ENCODE measurements around the gene PHF21A.

The PHF21A gene

DNA sequence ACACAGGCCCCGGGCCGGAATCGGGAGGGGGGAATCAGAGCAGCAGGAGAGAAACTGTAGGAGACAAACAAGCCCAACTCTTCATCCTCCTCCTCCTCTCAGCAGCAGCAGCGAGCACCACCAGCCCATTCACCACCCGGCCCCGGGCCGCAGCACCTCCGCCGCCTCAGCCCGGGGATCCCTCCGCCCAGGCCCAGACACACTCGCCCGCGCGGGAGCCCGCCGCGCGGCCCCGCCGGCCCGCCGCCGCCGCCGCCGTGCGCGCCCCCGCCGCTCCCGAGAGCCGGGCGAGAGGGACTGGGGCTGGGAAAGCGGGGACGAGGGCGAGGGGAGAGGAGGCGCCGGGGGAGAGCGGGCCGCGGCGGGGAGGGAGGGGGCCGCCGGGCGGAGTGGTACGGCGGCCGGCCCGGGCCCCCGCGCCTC lies at the start of gene PHF21A:
PHF21A (minus strand) TSS at position 154 of the 423 bp plus-strand sequence. CDS start 37,235 bp downstream, outside the sequence.
- in situ Hi-C loops (cut with MboI; ENCODE audit: low sequenced_read_pairs): no loop called here

DNA sequence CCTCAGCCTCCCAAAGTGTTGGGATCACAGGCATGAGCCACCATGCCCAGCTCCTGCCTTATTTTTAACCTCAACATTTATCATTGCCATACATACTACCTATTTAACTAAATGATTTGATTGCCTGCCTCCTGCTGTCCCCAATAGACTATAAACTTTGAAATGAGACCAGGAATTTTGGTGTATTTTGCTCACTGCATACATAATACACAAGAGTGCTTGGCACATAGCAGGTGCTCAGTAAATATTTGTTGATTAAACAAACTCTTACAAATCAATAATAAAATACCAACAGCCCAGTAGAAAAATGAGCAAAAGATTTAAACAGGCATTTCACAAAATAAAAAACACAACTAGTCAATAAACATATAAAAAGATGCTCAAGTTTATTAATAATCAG lies 49.5 kb upstream of the PHF21A start:
- in situ Hi-C loops (cut with MboI; ENCODE audit: low sequenced_read_pairs): no loop called here

DNA sequence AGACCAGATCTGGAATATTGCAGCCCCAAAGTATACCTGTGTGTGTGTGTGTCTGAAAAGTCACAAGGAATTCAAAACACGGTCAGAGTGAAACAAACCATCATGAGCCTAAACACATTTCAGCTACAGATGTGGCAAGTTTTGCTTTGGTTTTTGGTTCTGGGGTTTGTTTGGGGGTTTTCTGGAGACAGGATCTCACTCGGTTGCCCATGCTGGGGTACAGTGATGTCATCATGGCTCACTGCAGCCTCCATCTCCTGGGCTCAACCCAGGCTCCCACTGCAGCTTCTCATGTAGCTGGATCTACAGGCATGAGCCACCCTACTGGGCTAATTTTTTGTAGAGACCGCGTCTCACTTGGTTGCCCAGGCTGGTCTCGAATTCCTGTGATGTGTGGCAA lies 41.4 kb upstream of the PHF21A start:
- in situ Hi-C loops (cut with MboI; ENCODE audit: low sequenced_read_pairs): no loop called here

DNA sequence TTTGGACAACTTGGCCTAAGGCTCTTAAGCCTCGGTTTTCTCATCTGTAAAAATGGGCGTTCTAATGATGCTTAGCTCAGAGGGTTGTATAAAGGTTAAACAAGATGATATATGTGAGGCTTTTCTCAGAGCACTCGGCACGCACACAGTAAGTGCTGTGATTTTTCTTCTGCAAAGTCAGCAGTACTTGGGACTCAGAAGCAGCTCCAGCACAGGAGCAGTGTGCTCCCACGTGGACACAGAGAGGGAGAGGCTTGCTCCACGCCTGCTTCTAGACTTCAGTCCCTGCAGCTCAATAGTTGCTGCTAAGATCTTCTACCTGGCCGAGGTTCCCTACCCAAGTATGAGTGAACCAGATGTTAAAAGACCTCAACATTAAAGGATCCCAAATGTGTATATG lies 39.9 kb upstream of the PHF21A start:
- in situ Hi-C loops (cut with MboI; ENCODE audit: low sequenced_read_pairs): no loop called here

DNA sequence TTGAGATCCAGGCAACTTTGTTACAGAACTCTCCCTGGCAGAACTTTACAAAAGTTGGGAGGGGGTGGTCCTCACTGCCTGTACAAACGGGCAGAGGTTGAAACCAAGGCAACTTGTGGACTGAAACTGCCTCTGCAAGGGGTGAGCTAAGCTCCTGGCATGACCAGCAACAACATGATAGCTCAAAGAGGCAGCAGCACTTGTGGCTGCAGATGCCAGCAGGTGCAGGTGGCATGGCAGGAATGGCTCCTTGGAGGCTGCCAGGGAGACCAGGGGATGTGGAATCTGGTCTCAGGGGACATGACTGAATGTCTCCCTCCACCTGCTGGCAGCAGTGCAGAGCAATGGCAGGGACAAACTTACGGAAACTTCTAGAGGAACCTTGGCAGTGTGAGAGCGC lies 38.8 kb upstream of the PHF21A start:
- in situ Hi-C loops (cut with MboI; ENCODE audit: low sequenced_read_pairs): no loop called here

DNA sequence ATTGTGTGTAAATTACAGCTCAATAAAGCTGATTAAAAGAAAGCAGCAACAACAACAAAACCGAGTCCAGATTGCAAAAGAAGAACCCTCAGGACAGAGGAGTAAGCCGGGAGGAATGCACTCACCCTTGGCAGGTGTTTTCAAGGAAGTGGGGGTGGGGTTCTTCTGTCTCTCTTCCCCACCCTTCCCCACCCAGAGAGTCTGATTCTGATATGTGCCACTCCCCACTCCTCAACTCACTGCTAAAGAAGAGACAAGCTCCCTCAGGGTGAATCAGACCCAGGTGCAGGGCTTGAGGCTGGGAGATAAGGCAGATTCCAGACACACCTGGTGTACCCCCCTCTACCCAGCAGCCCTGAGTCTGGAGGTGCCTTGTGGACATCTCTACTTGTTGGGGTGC lies 38.4 kb upstream of the PHF21A start:
- in situ Hi-C loops (cut with MboI; ENCODE audit: low sequenced_read_pairs): no loop called here

DNA sequence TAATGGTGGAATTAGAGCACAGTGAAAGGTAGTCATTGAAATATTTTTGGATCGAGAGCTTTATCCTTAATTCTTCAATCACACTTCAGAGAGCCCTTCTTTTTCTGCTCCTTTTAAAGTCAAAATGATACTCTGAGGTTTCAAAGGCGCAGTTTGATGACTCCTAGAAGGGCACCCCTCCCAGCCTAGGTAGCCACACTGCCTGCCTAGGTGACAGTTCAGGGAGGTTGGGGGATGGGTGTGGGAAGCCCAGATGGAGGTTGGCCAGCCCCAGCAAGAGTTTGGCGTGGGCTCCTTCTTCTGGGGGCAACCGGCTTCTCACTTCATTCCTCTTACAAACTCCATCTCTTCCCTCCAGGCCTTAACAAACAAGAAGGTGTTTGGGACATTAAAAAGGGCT lies 28.6 kb upstream of the PHF21A start:
- in situ Hi-C loops (cut with MboI; ENCODE audit: low sequenced_read_pairs): no loop called here

DNA sequence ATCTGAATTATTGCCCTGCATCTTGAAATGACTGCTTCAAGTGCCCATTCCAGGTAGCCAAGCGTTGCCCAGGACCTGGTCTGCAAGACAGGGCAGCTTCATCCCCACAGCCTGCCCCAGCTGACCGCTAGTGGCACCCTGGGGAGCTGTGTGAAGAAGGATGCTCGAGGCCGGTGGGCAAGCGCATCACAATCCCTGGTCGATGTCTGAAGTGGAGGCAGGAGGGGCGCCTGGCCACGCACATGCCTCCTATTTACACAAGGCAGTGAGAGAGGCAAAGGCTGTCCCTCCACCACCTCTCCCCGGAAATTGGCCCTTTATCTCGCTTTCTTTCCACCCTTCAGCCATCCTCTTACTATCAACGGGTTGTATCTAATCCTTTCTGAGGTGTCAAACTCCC lies 28.1 kb upstream of the PHF21A start:
- in situ Hi-C loops (cut with MboI; ENCODE audit: low sequenced_read_pairs): no loop called here

DNA sequence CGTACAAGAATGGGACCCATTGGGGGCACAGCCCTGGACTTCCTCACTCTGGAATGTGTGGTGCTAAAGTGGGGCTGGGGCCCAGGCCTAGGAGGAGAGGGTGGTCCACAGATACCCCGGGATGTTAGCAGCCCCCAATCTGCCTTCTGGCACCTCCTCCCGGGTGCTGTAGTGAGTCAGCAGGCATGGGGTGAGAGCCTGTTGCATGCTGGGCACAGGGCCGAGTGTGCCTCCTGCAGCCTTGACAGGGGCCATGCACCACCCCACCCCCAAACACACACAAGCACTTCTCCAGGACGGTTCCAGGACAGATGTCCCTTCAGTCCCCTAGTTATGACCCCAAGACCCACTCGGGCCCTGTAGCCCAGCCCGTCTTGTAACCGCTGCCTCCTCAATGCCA lies 23.5 kb upstream of the PHF21A start:
- in situ Hi-C loops (cut with MboI; ENCODE audit: low sequenced_read_pairs): no loop called here

DNA sequence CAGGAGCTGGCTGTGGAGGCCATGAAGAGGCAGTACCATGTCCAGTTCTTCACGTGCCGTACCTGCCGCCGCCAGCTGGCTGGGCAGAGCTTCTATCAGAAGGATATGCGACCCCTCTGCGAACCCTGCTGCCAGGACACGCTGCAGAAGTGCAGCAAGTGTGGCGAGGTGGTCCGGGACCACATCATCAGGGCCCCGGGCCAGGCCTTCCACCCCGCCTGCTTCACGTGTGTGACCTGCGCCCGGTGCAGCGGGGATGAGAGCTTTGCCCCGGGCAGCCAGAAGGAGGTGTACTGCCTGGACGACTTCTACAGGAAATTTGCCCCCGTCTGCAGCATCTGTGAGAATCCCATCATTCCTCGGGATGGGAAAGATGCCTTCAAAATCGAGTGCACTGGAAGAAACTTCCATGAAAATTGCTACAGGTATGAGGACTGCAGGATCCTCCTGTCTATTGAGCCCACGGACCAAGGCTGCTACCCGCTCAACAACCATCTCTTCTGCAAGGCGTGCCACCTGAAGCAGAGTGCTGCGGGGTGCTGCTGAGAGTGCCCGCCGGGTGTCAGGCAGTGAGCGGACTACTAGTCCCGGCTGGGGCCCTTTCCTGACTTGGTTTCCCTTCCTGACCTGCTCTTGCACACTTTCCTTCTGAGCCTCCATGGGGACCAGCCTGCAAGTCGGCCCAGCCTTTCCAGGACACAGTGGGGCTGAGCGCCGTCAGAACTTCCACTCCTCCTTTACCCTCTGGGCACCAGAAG lies 22.0 kb upstream of the PHF21A start:
- in situ Hi-C loops (cut with MboI; ENCODE audit: low sequenced_read_pairs): no loop called here

DNA sequence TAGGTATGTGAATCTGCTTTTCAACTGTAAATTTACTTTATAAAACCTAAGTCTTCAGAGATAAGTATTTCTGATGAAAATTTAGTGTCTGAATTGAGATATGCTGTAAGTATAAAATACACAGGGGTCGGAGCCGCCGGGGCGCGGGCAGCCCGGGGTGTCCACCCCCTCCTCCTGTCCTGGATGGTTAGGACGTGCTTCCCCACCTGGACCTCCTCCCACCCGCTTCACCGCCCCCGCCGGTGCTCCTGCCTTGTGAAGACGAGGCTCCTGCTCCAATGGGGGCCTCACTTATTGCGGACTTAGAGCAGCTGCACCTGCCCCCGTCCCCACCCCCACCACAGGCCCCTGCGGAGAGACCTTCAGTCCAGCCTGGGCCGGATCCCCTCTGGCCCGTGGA lies 21.3 kb upstream of the PHF21A start:
- in situ Hi-C loops (cut with MboI; ENCODE audit: low sequenced_read_pairs): no loop called here

DNA sequence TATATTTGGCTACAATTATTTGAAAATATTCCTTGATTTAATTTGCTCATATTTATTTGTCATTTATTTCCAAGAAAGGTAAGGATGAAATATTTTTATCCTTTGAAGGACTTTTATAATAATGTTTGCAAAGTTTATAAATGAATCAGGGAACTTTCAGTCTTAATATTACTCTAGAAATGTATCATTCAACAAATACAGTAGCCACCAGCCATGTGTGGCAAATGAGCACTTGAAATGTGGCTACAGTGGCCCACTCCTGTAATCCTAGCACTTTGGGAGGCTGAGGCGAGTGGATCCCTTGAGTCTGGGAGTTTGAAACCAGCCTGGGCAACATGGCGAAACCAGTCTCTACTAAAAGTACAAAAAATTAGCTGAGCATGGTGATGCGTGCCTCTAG lies 20.3 kb upstream of the PHF21A start:
- in situ Hi-C loops (cut with MboI; ENCODE audit: low sequenced_read_pairs): no loop called here

DNA sequence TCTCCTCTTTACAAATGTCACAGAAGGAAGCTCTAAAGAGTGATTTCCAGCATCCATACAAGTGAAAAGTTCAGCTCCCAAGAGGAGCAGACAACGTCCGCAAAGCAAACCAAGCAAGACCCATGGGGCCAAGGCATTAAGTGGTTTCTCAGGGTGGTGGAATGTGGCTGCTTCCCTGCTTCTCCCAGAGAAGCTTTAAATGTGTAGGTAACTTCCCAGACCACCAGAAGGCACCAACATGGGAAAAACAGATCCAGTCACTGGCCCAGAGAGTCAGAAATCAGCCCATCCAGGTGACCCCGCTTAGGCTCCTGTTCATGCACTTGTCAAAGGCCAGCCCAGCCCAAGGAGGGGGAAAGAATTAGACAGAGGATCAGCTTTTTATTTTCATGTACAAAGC lies 13.3 kb upstream of the PHF21A start:
- in situ Hi-C loops (cut with MboI; ENCODE audit: low sequenced_read_pairs): no loop called here

DNA sequence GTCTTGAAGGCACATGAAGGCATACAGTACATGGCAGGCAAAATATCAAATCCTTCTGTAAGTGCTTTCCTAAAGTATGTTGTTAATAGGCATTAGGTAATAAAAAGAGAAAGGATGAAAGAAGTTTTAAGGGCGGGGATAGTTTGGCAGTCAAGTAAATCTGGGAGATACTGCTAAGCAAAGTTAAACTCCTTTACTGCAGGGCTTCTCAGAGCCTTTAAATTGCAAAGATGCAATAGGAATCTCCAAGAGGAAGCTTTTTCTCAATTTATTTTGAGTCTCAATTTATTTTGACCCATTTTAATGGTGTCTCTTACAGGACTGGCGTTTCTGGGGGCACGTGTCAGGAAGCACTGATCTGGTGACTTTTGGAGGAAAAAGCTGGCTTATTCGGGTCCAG lies 12.8 kb upstream of the PHF21A start:
- in situ Hi-C loops (cut with MboI; ENCODE audit: low sequenced_read_pairs): no loop called here

DNA sequence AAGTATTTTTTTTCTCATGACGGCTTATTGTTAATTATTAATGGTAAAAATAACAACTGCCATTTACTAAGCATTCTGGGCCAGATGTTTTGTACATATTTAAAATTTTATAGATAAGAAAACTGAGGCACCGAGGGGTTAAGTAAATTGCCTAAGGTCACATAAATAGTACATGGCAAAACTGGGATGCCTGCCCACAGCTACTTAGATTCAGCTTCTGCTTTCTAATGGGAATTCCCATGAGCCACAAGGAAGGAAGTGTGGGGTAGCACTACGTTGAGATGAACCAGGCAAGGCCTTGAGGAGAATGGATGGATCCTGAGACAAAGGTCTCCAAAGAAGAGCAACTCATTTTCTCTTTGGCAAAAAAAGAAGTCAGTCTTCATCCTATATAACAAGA lies 11.9 kb upstream of the PHF21A start:
- in situ Hi-C loops (cut with MboI; ENCODE audit: low sequenced_read_pairs): no loop called here

DNA sequence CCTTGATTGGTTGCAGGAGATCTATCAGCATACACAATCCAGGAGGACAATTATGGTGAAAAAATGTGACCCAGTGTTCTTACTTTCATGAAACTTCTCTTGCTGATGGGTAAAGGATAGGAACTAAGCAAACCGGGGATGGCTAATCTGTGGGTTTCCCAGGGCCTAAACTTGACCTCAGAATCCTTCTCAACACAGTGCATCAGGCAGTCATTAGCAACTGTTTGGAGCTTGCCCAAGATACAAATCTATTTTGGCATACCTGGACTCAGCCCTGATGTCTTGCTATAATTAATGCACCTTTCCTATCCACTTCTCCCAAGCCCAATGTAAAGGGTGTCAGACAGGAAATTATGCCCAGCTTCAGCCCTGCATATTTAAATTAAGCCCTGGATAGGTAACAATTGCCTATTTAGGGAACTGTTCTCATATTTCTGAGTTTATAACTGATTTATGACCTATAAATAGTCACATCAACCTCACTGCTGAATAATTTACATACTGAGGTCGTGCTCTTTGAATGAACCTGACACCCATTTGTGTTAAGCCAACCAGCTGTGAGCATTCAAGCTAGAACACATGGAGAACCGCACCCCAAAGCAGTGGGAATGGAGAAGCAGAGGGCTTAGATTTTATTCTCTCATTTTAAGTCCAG lies 9.2 kb upstream of the PHF21A start:
- in situ Hi-C loops (cut with MboI; ENCODE audit: low sequenced_read_pairs): no loop called here

DNA sequence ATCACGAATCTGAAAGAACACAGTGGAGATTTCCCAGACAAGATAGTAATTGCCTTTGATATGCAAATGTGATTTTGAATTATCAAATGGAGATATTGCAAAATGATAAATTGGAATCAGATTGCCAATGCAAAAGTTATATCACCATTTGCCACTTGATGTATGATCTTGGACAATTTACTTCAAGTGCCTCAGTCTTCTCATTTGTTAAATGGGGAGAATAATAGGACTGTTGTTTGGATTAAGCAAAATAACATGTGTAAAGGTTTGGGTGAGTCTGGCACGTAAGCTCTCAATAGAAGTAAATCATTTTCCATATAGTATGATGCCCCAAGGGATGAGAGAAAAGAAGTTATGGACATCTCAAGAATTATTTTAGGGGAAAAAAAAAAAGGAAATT lies 7.9 kb upstream of the PHF21A start:
- in situ Hi-C loops (cut with MboI; ENCODE audit: low sequenced_read_pairs): no loop called here

DNA sequence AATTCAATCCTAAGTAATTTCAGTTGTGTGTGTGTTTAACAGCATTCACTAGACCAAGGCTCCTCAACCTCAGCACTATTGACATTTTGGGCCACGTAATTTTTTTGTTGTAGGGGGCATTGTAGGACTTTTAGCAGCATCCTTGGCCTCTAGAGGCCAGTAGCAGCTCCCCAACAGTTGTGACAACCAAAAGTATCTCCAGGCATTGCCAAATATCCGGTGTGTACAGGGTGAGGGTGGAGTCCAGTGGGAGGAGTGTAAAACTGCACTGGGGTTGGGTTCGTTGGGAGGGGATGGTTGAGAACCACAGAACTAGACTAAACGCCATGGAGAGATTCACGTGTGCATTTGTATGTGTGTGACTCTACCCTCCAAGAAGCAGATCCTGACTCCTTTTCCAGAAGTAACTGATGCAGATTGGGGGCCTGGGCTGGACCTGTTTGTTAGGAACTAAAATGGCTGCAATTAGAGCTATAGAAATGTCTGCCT lies 5.9 kb upstream of the PHF21A start:
- in situ Hi-C loops (cut with MboI; ENCODE audit: low sequenced_read_pairs): no loop called here

DNA sequence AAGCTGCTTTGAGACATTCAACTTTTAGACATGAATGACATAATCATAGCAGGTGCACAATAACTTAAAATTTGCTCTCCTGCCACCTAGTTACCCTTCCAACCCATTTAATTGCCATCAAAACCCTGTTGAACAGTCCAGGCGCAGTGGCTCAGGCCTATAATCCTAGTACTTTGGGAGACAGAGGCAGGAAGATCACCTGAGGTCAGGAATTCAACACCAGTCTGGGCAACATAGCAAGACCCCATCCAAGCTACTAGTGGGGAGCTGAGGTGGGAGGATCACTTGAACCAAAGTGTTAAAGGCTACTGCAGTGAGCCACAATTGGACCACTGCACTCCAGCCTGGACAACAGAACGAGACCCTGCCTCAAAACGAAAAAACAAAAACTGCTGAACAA lies 4.0 kb upstream of the PHF21A start:
- in situ Hi-C loops (cut with MboI; ENCODE audit: low sequenced_read_pairs): no loop called here

DNA sequence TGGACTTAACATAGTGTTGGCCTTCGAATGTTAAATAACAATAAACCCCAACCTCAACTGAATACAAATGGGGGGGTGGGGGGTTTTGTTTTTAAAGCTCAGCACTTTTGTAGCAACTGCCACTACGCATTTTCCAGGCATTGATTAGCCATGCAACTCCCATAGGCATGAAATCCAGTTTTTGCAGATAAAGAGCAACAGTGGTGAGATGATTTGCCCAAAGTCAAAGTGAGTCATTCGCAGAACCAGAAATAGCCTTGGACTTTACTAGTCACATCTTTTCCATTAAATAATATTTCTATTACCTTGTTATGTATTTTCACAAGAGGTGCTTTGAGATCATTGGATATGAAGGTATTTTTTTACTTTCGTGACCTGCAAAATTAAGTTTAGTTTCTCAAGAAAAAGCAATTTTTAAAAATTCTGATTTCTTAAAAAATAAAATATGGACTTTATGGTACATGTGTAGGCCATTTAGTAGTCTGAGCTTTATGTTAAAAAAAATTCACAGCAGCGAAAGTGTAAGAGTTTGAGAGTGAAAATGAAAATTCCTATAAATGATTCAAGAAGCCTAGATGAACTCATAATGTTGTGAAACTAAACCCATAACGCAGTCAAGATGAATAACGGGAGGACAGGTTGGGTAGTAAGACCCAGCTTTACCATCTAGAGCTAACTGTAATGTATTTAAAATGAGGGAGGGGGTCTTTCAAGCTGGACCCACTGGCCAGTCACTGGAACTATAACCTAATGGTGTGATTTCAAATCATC lies 1.9 kb upstream of the PHF21A start:
- in situ Hi-C loops (cut with MboI; ENCODE audit: low sequenced_read_pairs): no loop called here

DNA sequence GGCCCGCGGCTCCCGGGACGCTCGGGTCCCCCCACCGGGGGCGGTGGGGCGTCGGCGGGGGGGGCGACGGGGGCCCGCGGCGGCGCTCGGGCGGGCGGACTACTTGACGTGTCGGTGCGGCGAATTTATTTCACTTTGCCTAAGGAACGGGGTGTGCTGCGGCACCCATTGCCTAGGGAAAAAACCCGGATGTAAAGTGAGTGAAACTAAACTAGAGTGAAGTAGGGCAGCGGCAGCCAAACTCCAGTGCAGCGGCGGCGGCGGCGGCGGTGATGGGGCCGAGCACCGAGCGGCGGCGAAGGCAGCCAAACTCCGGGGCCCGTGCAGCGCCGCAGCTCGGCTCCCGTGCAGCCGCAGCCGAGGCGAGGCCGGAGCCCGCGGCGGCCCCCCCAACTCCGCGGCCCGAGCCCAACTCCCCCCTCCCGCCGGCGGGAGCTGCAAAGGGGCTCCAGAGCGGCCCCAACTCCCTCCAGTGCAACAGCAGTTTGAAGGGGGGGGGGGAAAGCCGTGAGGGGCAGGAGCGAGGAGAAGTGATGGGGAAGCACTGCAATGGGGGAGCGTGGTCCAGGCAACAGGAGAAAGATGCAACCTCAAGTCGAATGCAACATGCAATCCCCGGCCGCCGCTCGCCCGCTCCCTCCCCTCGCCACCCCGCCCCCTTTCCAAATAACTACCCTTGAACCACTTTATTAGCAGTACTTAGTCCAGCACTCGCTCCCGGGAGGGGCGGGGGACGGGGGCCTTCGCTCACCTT lies 647 bp upstream of the PHF21A start:
- in situ Hi-C loops (cut with MboI; ENCODE audit: low sequenced_read_pairs): no loop called here

Data from hTERT RPE-1 (cell line).